HepG2 (cell line): ENCODE results near the gene PDLIM7. TPM values are rescaled to one million over a fixed set of nuclear protein-coding genes. Genes with fewer than 3 reads are reported as not detected.

Experiments used
- ATAC-seq: fragments of 200-7000 bp; cut with Tn5 transposase; 3 replicates; pipeline ENCODE4 v1.9.1; 2020; ENCODE audit warnings: mild to moderate bottlenecking, moderate library complexity
- BruUV-seq: library from RNA; stranded (reverse); fragments of 400-500 nt; replicated peaks from 2 replicates; lab custom pipeline; 2021; lab: Mats Ljungman, UMichigan
- CTCF ChIA-PET: fragments of 300-600 bp; formaldehyde crosslinking; extraction: SDS; loops from one replicate; lab custom pipeline; 2021; ENCODE audit warnings: low total read pairs, inconsistent platforms, low intra/inter-chr PET ratio; lab: Yijun Ruan, JAX
- POLR2A ChIA-PET: fragments of 350-600 bp; sonication (Branson Sonifier 250); formaldehyde crosslinking; loops from one replicate; lab custom pipeline; 2020; ENCODE audit warnings: antibody characterized with exemption, inconsistent platforms; lab: Yijun Ruan, JAX
- DNase-seq: peaks from one replicate; pipeline ENCODE4 v3.0.0-alpha.2; 2015; ENCODE audit warnings: low spot score
- FAIRE-seq: peaks from 3 replicates; lab custom pipeline; 2011; peaks lifted over from hg19 to GRCh38; lab: Jason Lieb, UNC
- H2AFZ ChIP-seq: one replicate; pipeline ENCODE4 v1.6.1; 2011; ENCODE audit warnings: low read length, inconsistent platforms
- H3K27ac ChIP-seq: fragments of 300-600 bp; 3 replicates; pipeline ENCODE4 v1.8.0; 2011; ENCODE audit warnings: mixed run types, mild to moderate bottlenecking, mixed read lengths, low read length, inconsistent platforms; ENCODE audit not compliant: insufficient read depth; ENCODE audit errors: extremely low read length
- H3K27me3 ChIP-seq, 2 experiments: fragments of 200-600 bp in 1 of 2; 2 replicates in 1 of 2; 3 replicates in 1 of 2; pipeline versions ENCODE4 v1.6.0 to v1.8.0; 2011; ENCODE audit warnings: low read length in 2 of 2, mild to moderate bottlenecking in 2 of 2, moderate library complexity in 2 of 2, inconsistent platforms in 1 of 2; ENCODE audit not compliant: insufficient read depth in 2 of 2, control insufficient read depth in 1 of 2
- H3K36me3 ChIP-seq, 2 experiments: fragments of 200-600 bp in 1 of 2; replicated peaks in 1 of 2; 2 replicates in 1 of 2; 3 replicates in 1 of 2; pipeline versions ENCODE4 v1.5.1 to v1.8.0; 2011; ENCODE audit warnings: low read length in 2 of 2, inconsistent platforms in 1 of 2; ENCODE audit not compliant: insufficient read depth in 2 of 2, control insufficient read depth in 1 of 2
- H3K4me1 ChIP-seq: 2 replicates; pipeline ENCODE4 v1.5.1; 2012; ENCODE audit warnings: low read length, inconsistent platforms; ENCODE audit not compliant: insufficient read depth
- H3K4me2 ChIP-seq: 2 replicates; pipeline ENCODE4 v1.6.0; 2011; ENCODE audit warnings: low read depth, low read length, inconsistent platforms
- H3K4me3 ChIP-seq, 3 experiments: fragments of 200-600 bp in 1 of 3; sonication (generic), shearing (Covaris generic) in 1 of 3; replicated peaks in 1 of 3; 2 replicates each; pipeline ENCODE4 v1.5.1; 2011 to 2016; ENCODE audit warnings: low read length in 3 of 3, inconsistent platforms in 2 of 3, low read depth in 2 of 3, mild to moderate bottlenecking in 2 of 3, control low read depth in 1 of 3, mixed read lengths in 1 of 3; ENCODE audit not compliant: insufficient read depth in 1 of 3
- H3K79me2 ChIP-seq: one replicate; pipeline ENCODE4 v1.6.1; 2011; ENCODE audit warnings: low read length, inconsistent platforms; ENCODE audit not compliant: insufficient read depth
- H3K9ac ChIP-seq: 2 replicates; pipeline ENCODE4 v1.6.0; 2011; ENCODE audit warnings: mild to moderate bottlenecking, low read depth, low read length, inconsistent platforms; ENCODE audit not compliant: insufficient read depth
- H3K9me3 ChIP-seq: 2 replicates; pipeline ENCODE4 v1.5.1; 2012; ENCODE audit warnings: mild to moderate bottlenecking, low read length
- H4K20me1 ChIP-seq: 2 replicates; pipeline ENCODE4 v1.6.0; 2011; ENCODE audit warnings: inconsistent platforms, mild to moderate bottlenecking, low read length, moderate library complexity; ENCODE audit not compliant: insufficient read depth
- ETV6 ChIP-seq: sonication (generic); formaldehyde crosslinking; conservative IDR thresholded peaks from 2 replicates; pipeline ENCODE4 v1.4.0; 2020; ENCODE audit warnings: missing genetic modification reagents
- HHEX ChIP-seq: IDR thresholded peaks from 2 replicates; pipeline ENCODE4 v1.6.1; 2016; ENCODE audit warnings: control low read depth
- KAT7 ChIP-seq: IDR thresholded peaks from 2 replicates; pipeline ENCODE4 v1.6.1; 2018; ENCODE audit warnings: borderline replicate concordance, missing compliant biosample characterization
- RARG ChIP-seq: sonication (generic); formaldehyde crosslinking; IDR thresholded peaks from 2 replicates; pipeline ENCODE4 v1.4.0; 2020; ENCODE audit warnings: low read depth, mild to moderate bottlenecking, missing genetic modification reagents
- RFX1 ChIP-seq: fragments of 450-650 bp; IDR thresholded peaks from 2 replicates; pipeline ENCODE4 v1.6.1; 2017
- TRAFD1 ChIP-seq: sonication (generic); formaldehyde crosslinking; IDR thresholded peaks from 2 replicates; pipeline ENCODE4 v1.5.1; 2020; ENCODE audit warnings: missing genetic modification reagents, mild to moderate bottlenecking, borderline replicate concordance
- WGBS: methylation state at CpG from one replicate; pipeline ENCODE4 v1.1.6; 2017; ENCODE audit warnings: low lambda C conversion rate; 5-methylcytosine and 5-hydroxymethylcytosine counted together
- in situ Hi-C: cut with HindIII; loops from 2 replicates; pipeline ENCODE4 v1.10.0; 2017; ENCODE audit warnings: low pct_unique_long_range_greater_than_20kb; ENCODE audit not compliant: extremely low pct_ligation_motif_present
- intact Hi-C: fragments of 100-400 bp; cut with micrococcal nuclease; formaldehyde crosslinking; loops from one replicate; pipeline ENCODE4 v1.10.0; 2022; ENCODE audit not compliant: unreplicated experiment
- polyA plus RNA-seq, 8 experiments: library from polyadenylated mRNA; depleted of rRNA in 3 of 8; stranded (reverse) in 7 of 8; unstranded in 1 of 8; fragments of >200 nt; fragmentation: Illumina TruSeq in 4 of 8; extraction: Trizol in 4 of 8; gene quantifications; 2 replicates each; pipeline versions ENCODE4 v1.2.1 to v1.2.3, GENCODE V29; 2011 to 2016; ENCODE audit warnings: low read depth in 4 of 8, missing spikeins in 1 of 8, mixed read lengths in 1 of 8; ENCODE audit not compliant: insufficient read depth in 1 of 8
- total RNA-seq, 5 experiments: library from RNA; depleted of rRNA; stranded (reverse); fragments of >200 nt; fragmentation: Illumina TruSeq; extraction: Trizol; gene quantifications; 2 replicates each; pipeline ENCODE4 v1.2.3, GENCODE V29; 2016; ENCODE audit warnings: low read depth in 1 of 5

The PDLIM7 gene
- total and polyA plus RNA-seq, 2 of the 13 experiments (the other 11 are each of a cell fraction or from before 2014, with no cell fraction given): 21.1 to 31.3 TPM

- no TSS peak for BruUV-seq
- in situ Hi-C loops (loop anchor here (5.0 to 25.0 kb wide), 2 partner anchors 72 to 347 kb away; no protein-coding TSS in a partner anchor), intact Hi-C loops (no loop called here)
- Histone ChIP-seq H3K36me3 (peaks cover 0 to 4% of the 10 kb centered on the region in 2 experiments; a peak in 1 of 5 replicates), H3K79me2 (peaks cover 1% of the 10 kb centered on the region), H3K27me3 (no peaks in the 10 kb centered on the region; a peak in 1 of 5 replicates), H4K20me1 (peaks cover 12% of the 10 kb centered on the region; the same call in 1 of the 2 replicates), H3K4me1 (peaks cover 13% of the 10 kb centered on the region), H3K9ac (no peak overlapping the region), H2AFZ (no peak overlapping the region), H3K9me3 (no peaks in the 10 kb centered on the region), H3K4me2 (no peak overlapping the region), H3K4me3 (no peak overlapping the region), H3K27ac (no peak overlapping the region)
- ATAC-seq (no peak), FAIRE-seq (no peak), DNase-seq (no peak)
- POLR2A ChIA-PET: no interaction called here
- CTCF ChIA-PET: no interaction called here
- WGBS: 94% methylated on average over 6 of the region's 14 CpGs
- TF ChIP-seq RARG (CRISPR knock-in tag) (no peak), TRAFD1 (no peak), ETV6 (CRISPR knock-in tag) (no peak), HHEX (CRISPR knock-in tag) (no peak), KAT7 (CRISPR knock-in tag) (no peak), RFX1 (peak; percentile 50)
Measured at GRCh38 chr5:177458912-177459350, 38.5 kb downstream of the PDLIM7 start.
